Breast epithelium (tissue), 3 donors: ENCODE results near the gene UGT1A1.

Experiments used
- CTCF ChIP-seq, 3 donors: fragments of 450-650 bp; IDR thresholded peaks; one replicate each; pipeline ENCODE4 v1.5.1; 2016 to 2017; ENCODE audit warnings: antibody characterized with exemption in 3 of 3, mild to moderate bottlenecking in 3 of 3, moderate library complexity in 3 of 3
- POLR2A ChIP-seq: fragments of 450-650 bp; IDR thresholded peaks from one replicate; pipeline ENCODE4 v1.6.1; 2016; ENCODE audit warnings: antibody characterized with exemption, mild to moderate bottlenecking, moderate library complexity

DNA sequence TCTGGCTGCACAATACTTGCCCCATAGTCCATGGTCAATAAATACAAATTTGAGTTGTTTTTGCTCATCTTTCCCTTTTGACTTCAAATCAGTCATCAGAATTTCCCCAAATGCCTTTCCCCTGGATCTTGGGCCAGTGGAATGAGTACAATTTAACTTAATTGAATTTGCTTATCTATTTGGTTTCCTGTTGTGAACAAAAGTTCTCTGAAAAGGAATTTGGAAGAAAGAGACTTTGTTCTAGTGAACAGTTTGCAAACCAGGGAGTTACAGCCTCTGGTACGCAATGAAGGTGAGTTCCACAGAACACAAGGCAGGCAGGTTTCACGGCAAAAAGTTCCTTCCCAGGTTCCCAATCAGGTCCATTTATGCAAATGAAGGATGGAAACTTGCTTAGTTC, 1.2 kb upstream of the UGT1A1 start:
- TF ChIP-seq CTCF (IDR thresholded peaks at IDR 0.05) (no peak), POLR2A (no peak)
